ENCODE results near the gene ABCC8.

- TF ChIP-seq CTCF (conservative IDR thresholded peaks at IDR 0.05; ENCODE audit: low read depth in 2 of 2): no peak
- no peak for TF ChIP-seq REST (IDR thresholded peaks at IDR 0.05; ENCODE audit: unreplicated experiment)
- no peak for TF ChIP-seq EZH2phosphoT487 (IDR thresholded peaks at IDR 0.05; ENCODE audit: unreplicated experiment)
- TF ChIP-seq POLR2AphosphoS5 (IDR thresholded peaks at IDR 0.05; ENCODE audit: low read depth): no peak
- TF ChIP-seq EZH2 (IDR thresholded peaks at IDR 0.05; ENCODE audit: low read depth, unreplicated experiment): no peak
- TF ChIP-seq ZNF114 (CRISPR knock-in tag; IDR thresholded peaks at IDR 0.05): no peak
- TF ChIP-seq ZNF331 (CRISPR knock-in tag; IDR thresholded peaks at IDR 0.05; ENCODE audit: low read depth): no peak
- TF ChIP-seq ETS1 (IDR thresholded peaks at IDR 0.05): no peak
- TF ChIP-seq JUNB (IDR thresholded peaks at IDR 0.05; ENCODE audit: unreplicated experiment): no peak
Observed at GRCh38 chr11:17521106-17521900, 44.7 kb upstream of the ABCC8 start.
